ENCODE measurements around the gene ECE1.

ECE1 gene

DNA sequence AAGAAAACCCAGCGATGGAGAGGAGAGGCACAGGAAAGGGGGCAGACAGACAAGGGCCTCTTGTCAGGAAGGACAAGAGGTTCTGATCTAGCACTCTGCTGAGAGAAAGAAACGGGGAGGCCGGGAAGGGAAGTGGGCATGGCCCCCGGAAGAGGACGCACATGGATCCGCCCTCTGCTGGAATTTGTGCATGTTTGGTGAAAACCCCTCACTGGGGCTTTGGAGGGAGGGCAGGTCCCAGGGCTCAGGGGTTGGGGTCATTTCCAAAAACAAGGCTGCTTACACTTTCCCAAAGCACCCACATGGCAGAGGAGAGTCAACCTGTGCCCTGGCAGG is 32.4 kb upstream of the ECE1 start:
- TF ChIP-seq CTCF (IDR thresholded peaks at IDR 0.05), result no peak

DNA sequence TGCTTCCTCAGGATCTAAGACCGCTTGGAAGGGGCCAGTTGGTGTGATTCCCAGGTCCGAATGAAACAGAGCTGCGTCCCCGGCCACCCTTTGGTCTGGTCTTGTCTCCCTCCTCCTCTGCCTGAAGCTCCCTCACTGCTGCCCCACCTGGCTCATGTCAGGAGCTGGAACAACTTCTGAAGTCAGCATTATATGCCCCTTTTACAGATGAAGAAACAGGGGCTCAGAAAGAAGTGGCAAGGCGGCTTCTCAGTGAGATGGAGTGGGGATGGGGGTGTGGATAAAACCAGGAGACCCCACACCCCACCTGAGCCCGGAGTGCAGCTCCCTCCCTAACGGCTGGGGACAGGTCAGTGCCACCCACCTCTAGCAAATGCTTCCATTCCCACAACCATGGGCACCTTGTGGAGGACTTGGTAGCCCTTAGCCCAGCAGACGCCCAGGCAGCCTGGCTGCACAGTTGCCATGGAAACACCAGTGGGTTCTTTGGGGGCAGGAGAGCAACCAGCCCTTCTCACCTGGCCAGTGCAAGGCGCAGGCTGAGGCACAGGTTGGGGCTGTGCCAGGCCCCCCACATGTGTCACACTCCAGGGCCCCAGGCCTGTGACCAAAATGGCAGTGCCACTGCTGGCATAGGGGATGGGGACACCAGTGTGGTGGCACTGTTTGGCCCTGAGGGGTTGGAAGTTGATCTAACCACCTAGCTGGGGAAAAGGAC is 31.9 kb upstream of the ECE1 start:
- TF ChIP-seq CTCF (IDR thresholded peaks at IDR 0.05), result no peak

DNA sequence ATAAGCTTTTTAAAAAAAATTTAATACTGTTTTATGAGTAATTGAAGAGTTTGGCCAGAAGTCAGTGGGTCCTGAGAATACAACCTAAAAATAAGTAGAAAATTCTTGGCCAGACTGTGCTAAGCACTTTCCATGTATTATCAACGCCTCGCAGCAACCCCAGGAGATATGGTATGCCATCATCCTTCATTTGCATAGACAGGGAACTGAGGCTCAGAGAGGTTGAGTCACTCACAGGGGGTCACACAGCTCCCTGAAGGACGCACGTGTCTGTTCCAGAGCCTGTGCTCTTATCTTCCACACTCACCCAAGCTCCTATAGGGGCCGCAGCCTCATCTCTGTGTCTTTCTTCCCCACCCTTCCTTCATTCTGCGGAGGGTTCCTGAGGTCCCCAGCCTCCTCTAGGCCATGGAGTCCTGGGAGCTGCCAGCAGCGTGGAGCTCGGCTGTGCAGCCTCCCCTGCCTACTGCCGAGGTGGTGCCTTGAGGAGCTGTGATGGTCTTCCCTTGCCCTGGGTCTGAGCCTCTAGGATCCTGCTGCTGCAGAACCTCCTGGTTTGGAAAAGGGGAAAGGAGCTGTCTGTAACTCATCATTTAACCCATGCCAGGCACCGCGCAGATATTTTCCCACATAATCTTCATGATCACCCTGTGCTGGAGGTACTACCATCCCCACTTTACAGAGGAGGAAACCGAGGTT is 30.3 kb upstream of the ECE1 start:
- no peak for TF ChIP-seq CTCF (IDR thresholded peaks at IDR 0.05)

- no peak for TF ChIP-seq CTCF (IDR thresholded peaks at IDR 0.05)
Measured at GRCh38 chr1:21319447-21320407, 29.5 kb upstream of the ECE1 start.

- no peak for TF ChIP-seq CTCF (IDR thresholded peaks at IDR 0.05)
Measured at GRCh38 chr1:21318714-21319159, 28.5 kb upstream of the ECE1 start.

DNA sequence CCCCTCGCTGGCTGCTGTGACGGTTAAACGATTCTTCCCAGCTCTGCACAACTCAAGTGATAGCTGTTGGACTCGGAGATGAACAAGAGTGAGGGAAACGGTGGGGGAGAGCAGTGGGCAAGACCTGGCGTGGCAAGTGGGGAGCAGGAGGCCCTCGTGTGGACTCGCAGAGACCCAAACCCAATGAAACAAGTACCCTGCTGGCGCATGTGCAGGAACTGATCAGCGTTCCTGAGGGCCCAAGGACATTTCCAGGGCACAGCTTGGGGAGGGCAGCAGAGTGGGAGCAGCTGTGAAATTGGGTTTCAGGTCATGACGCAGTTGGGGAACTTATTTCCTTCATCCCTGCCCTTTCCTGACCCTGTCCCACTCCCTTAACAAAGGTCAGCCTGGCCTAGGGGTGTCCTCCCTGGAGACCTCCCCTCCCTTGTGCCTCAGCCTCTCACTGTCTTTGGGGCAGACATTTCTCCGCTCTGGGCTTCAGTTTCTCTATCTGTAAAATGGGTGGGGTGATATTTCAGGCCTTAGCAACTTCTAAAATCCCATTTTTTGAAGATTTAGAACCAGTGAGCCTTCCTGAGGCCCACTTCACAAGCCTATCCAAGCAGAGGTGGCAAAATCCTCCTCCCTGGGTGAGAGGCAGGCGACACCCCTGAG is 27.9 kb upstream of the ECE1 start:
- no peak for TF ChIP-seq CTCF (IDR thresholded peaks at IDR 0.05)

DNA sequence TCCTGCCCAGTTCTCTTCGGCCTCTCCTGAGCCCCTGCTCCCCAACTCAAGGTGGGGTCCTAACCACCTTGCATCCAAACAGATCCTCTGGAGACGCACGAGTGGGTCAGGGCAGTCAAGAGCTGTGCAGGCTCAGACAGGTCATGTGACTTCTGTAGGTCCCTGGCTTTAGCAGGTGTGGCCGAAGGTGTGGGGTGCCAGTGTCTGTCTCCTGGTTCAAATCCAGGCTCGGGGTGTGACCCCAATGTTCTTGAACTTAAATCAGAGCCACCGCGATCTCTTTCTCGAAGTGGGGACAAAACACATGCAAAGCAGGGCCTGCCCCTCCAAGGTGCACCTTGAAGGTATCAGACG is 27.4 kb upstream of the ECE1 start:
- no peak for TF ChIP-seq CTCF (IDR thresholded peaks at IDR 0.05)
